Skeletal muscle cell (primary cell): ENCODE results near the gene GLOD5.

ENCODE experiments used
- DNase-seq: peaks from one replicate; pipeline ENCODE4 v3.0.0-alpha.2; 2010; ENCODE audit warnings: low read depth
- H3K4me3 ChIP-seq: 2 replicates; pipeline ENCODE4 v1.5.1; 2011; ENCODE audit warnings: low read depth, mild to moderate bottlenecking, control low read depth, low read length, moderate library complexity

GLOD5 gene

DNA sequence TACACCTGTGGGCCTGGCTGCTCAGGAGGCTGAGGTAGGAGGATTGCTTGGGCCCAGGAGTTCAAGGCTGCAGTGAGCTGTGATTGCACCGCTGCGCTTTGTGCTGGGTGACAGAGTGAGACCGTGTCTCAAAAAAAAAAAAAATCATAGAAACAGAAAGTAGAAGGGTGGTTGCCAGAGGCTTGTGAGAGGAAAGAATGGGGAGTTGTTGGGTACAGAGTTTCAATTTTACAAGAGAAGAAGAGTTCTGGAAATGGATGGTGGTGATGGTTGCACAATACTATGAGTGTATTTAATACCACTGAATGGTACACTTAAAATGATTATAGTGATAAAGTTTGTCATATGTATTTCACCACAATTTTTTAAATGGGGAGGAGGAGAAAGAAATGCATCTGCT is 10.2 kb upstream of the GLOD5 start:
- no peak for DNase-seq
- H3K4me3 ChIP-seq = no peak overlapping the region

- H3K4me3 ChIP-seq = no peak overlapping the region
- DNase-seq = no peak
These were observed 9.0 kb upstream of the GLOD5 start for GRCh38 chrX:48752498-48752897.

DNA sequence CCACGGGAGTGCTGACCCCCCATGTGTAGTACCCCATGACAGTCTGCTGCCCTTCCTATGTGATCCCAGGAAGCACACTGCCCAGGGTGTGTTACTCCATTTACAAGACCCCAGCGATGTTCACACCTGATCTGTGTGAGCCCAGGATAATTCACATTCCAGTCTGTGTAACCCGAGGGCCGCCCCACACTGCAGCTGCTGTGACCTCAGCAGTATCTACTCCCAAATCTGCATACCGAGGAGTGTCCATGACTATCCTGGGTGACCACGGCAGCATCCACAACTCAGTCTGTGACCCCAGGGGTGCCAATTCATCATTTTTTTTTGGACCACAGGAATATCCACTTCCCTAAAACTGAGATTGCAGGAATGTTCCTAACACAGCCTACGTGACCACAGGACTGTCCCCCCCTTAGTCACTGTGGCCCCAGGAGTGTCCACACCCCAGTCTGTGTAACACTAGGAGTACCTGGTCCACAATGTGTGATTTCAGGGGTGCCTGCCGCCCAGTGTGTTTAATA is 7.8 kb upstream of the GLOD5 start:
- no peak overlapping the region for H3K4me3 ChIP-seq
- no peak for DNase-seq

- H3K4me3 ChIP-seq = no peak overlapping the region
- DNase-seq = no peak
These were observed 7.3 kb upstream of the GLOD5 start for GRCh38 chrX:48754238-48754637.

GRCh38 chrX:48769230-48769629 is 7.7 kb downstream of the GLOD5 start:
- DNase-seq = no peak
- H3K4me3 ChIP-seq = no peak overlapping the region

DNA sequence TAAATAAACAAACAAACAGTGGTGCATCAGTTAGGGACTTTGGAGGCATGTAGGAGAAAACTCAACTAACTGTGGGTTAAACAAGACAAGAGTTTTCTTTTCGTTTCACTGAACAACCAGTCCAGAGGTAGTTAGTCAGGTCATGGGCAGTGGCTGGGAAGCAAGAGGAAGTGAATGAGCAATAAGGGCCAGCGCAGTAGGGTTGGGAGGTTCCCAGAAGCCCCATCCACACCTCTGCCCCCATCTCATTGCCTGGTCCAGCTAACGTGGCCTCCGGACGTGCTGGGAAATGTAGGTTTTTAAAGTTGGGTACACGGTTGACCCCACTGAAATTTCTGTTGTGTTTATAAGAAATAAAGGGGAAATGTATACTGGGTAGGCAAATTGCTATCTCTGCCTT is 8.7 kb downstream of the GLOD5 start:
- DNase-seq = no peak
- no peak overlapping the region for H3K4me3 ChIP-seq

DNA sequence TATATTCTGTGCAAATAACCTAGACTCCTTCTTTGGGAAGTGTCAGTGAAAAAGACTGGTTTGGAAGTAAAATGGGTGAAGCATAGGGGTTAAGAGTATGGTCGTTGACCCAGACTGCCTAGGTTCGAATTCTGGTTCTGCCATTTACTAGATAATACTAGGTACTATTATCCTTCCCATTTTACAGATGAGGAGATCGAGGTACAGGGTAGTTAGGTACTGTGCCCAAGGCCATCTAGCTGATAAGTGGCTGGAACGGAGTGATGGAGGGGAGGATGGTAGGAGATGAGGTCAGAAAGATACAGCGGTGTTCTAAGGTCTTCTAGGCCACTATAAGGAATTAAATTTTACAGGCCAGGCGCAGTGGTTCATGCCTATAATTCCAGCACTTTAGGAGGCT is 11.1 kb downstream of the GLOD5 start:
- no peak for DNase-seq
- H3K4me3 ChIP-seq = no peak overlapping the region

GRCh38 chrX:48776818-48777439 is 15.4 kb downstream of the GLOD5 start:
- no peak for DNase-seq
- no peak overlapping the region for H3K4me3 ChIP-seq

DNA sequence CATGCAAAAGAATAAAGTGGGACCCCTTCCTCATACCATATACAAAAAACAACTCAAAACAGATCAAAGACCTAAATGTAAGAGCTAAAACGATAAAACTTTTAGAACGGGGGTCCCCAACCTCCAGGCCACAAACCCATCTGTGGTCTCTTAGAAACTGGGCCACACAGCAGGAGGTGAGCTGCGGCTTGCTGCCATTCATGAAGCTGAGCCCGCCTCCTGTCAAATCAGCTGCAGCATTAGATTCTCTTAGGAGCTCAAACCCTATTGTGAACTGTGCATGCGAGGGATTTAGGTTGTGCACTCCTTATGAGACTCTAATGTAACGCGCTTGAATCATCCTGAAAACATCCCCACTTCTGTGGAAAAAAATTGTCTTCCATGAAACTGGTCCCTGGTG is 17.9 kb downstream of the GLOD5 start:
- DNase-seq = no peak
- no peak overlapping the region for H3K4me3 ChIP-seq

- no peak for DNase-seq
These were observed 20.2 kb downstream of the GLOD5 start for GRCh38 chrX:48781705-48782104.

GRCh38 chrX:48782216-48782615 is 20.7 kb downstream of the GLOD5 start:
- no peak overlapping the region for H3K4me3 ChIP-seq
- DNase-seq = no peak

More at GRCh38 chrX:48781705-48782104, 20.2 kb downstream of the GLOD5 start:
- no peak overlapping the region for H3K4me3 ChIP-seq

- H3K4me3 ChIP-seq = no peak overlapping the region
- no peak for DNase-seq
These were observed 21.2 kb downstream of the GLOD5 start for GRCh38 chrX:48782795-48783194.

DNA sequence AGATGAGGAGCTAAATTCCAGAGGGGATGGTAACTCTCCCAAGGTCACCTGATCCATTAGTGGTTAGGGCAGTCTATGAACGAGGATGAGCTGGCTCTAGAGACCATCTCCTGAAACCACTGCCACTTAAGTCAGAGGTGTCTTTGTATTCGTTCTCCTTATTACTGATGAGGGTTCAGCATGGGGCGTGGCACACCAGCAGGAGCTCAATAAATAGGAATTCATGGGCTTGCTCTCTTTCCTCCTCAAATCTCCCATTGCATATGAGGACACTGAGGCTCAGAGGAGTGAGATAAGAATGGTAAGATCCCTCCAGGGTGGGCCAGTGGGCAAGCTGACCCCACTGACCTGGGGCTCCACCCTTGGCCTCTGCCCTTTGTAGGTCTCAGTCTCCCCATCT is 23.2 kb downstream of the GLOD5 start:
- H3K4me3 ChIP-seq = no peak overlapping the region
- DNase-seq = no peak

DNA sequence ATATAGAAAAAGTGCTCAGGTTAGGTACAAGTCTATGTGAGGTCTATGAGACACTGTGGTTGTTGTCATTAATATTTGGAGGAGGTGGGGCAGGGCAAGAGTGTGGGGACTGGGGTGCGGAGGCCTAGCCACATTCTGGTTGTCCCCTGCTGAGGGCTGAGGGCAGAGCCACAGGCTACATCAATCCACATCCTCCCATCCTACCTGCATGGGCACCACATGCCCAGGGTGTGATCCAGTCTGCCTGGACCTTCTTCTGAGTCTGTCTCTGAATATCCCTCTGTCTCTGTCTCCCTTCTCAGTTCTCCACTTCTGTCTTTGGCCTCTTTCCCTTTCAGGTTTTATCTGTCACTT is 23.6 kb downstream of the GLOD5 start:
- H3K4me3 ChIP-seq = no peak overlapping the region

DNA sequence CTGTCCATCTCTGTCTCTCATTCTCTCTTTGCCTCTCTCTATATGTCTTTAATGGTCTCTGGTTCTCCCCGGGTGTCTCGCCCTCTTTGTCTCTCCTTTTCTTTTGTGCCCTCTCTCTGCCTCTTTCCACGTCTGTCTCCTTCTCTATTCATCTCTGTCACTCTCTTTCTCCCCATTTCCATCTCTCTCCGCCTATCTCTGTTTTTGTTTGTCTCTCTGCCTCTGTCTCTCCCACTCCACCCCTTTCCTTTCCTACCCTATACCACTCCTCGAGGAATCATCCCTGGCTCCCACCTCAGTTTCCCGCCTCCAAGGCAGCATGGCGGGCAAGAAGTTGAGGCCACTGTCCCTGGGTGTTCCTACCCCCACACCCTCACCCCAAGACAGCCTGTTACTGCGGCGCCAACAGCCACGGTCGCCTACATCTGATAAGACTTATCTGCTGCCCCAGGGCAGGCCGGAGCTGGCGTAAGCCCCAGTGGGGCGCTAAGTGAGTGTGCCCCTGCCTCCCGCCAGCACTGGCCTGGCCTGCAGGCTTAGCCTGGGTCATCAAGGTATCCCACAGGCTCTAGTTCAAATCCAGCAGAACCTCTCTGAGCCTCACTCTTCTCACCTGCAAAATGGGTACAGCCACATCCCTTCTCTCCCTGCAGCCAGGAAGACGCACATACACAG is 24.1 kb downstream of the GLOD5 start:
- no peak for DNase-seq
- no peak overlapping the region for H3K4me3 ChIP-seq

More for the DNA sequence above, 23.6 kb downstream of the GLOD5 start:
- DNase-seq = no peak

DNA sequence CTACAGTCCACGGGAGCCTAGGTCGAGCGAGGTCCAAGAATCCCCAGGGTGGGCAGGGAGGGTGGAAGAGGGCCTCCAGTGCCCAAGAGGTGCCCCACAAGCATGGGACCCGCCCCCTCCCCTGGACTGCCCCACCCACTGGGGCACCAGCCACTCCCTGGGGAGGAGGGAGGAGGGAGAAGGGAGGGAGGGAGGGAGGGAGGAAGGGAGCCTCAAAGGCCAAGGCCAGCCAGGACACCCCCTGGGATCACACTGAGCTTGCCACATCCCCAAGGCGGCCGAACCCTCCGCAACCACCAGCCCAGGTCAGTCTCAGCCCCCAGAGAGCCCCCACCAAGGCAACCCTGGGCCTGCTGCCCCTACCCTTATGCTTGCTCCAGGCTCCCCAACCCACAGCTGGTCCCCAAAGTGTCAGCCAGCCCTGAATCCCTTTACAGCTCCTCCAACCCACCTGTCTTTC is 24.8 kb downstream of the GLOD5 start, which contains the start of gene GATA1:
Gene GATA1, plus strand, starts transcription at position 250 of the 460 bp plus-strand sequence. CDS start 4,520 bp downstream, outside the sequence.
- no peak for DNase-seq
- no peak within 1 kb of the TSS for H3K4me3 ChIP-seq

DNA sequence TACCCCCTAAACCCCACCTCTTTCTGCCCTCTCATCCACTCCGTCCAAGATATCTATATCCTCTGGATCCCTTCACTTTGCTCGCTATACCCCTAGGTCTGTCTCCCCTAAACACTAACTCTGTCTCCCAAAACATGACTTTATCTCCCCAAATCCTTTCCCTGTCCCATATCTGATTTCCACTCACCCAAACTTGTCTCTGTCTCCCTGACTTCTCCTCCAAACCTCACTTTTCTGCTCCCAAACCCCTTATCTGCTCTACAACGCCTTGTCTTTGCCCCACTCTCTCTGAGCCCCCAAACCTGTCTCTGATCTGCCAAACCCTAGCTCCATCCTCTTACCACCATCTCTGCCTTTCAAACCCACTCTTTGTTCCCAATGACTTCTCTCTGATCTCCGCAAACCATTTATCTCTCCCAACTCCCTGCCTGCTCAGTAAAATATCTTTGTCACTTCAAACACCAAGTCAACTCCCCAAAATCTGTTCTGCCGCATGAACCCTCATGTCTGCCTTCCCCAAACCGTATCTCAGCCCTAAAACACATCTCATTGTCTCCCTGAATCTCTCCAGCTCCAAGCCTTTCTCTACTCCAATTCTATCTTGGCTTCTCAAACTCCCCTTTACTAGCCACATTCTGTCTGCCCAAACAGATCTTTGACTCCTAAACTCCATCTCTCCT is 25.4 kb downstream of the GLOD5 start:
- DNase-seq = no peak
- H3K4me3 ChIP-seq = no peak overlapping the region

DNA sequence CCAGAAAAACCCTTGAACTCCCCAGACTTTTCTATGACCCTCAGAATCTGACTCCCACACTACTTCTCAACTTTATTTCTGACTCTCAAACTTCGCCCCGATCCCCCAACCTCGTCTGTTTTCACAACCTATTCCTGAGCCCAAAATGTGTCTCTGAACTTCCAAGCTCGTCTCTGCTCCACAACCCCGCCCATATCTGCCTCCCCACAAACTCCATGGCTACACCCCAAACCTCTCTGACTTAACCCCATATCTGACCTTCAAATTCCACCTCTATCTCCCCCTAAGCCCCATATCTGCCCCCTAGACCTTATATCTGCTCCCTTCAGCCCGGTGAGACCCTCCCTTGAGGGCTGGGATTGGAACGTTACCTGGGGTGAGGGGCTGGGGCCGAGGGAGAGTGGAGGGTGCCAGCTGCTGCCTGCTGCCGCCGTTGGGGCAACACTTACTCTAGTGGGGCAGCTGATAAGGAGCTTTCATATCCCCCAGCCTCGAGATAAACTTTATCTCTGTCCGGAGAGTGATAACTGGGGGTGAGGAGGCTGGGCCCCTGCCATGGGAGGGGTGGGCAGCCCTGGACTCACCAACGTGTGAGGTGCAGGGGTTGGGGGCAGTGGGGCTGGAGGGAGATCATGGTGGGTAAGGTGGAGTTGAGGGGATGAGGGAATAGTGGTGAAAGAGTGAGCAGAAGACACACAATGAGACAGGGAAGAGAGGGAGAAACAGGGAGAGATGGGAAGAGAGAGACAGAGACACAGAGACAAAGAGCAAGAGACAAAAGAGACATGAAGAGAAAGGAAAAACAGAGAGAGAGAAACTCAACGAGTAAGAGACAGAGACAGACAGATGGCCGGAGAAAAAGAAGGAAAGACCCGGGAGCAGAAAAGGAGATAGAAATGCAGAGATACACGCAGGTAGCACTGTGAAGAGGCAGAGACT is 26.2 kb downstream of the GLOD5 start:
- H3K4me3 ChIP-seq = no peak overlapping the region
- DNase-seq = no peak

GRCh38 chrX:48789366-48790220 is 28.0 kb downstream of the GLOD5 start:
- no peak for DNase-seq
- no peak overlapping the region for H3K4me3 ChIP-seq
